HEK293 (cell line): Measurements from ENCODE around the gene PRR35.

ENCODE experiments used
- CTCF ChIA-PET: fragments of 350-600 bp; formaldehyde crosslinking; extraction: SDS; loops from one replicate; lab custom pipeline; 2021; ENCODE audit warnings: antibody characterized with exemption; lab: Yijun Ruan, JAX
- POLR2A ChIA-PET: fragments of 300-600 bp; formaldehyde crosslinking; extraction: SDS; loops from one replicate; lab custom pipeline; 2020; ENCODE audit warnings: antibody characterized with exemption, inconsistent platforms; lab: Yijun Ruan, JAX
- H3K27ac ChIP-seq: fragments of 200-500 bp; sonication (Bioruptor generic); 2 replicates; pipeline ENCODE4 v1.5.1; 2014; ENCODE audit warnings: low read depth, low read length, control low read depth, inconsistent platforms; ENCODE audit errors: extremely low read depth
- H3K36me3 ChIP-seq, 2 experiments: fragments of 200-500 bp in 1 of 2; sonication (Bioruptor generic) in 1 of 2; 1 replicate in 1 of 2; 2 replicates in 1 of 2; pipeline ENCODE4 v1.5.1; 2014 to 2017; ENCODE audit warnings: inconsistent platforms in 2 of 2, low read length in 2 of 2; ENCODE audit not compliant: control insufficient read depth in 2 of 2, insufficient read depth in 1 of 2
- H3K4me1 ChIP-seq: fragments of 200-500 bp; sonication (Bioruptor generic); 2 replicates; pipeline ENCODE4 v1.5.1; 2014; ENCODE audit warnings: mild to moderate bottlenecking, low read length, inconsistent platforms; ENCODE audit not compliant: control insufficient read depth, insufficient read depth
- H3K4me3 ChIP-seq: 2 replicates; pipeline ENCODE4 v1.5.1; 2011; ENCODE audit warnings: low read depth, mild to moderate bottlenecking, control low read depth, low read length, moderate library complexity
- H3K9me3 ChIP-seq: fragments of 200-500 bp; sonication (Bioruptor generic); 2 replicates; pipeline ENCODE4 v1.5.1; 2014; ENCODE audit warnings: low read depth, low read length, inconsistent platforms; ENCODE audit not compliant: control insufficient read depth, insufficient read depth
- BCL11B ChIP-seq: fragments of 450-650 bp; formaldehyde crosslinking; IDR thresholded peaks from 2 replicates; pipeline ENCODE4 v1.5.1; 2016; ENCODE audit warnings: low read depth, missing biosample characterization, missing genetic modification characterization
- ELK4 ChIP-seq: IDR thresholded peaks from 2 replicates; pipeline ENCODE4 v1.6.1; 2011; ENCODE audit warnings: mild to moderate bottlenecking, low read depth, low read length, borderline replicate concordance
- INSM2 ChIP-seq: fragments of 450-650 bp; formaldehyde crosslinking; IDR thresholded peaks from 2 replicates; pipeline ENCODE4 v1.5.1; 2016; ENCODE audit warnings: missing biosample characterization, missing genetic modification characterization
- KLF1 ChIP-seq: fragments of 450-650 bp; formaldehyde crosslinking; IDR thresholded peaks from 2 replicates; pipeline ENCODE4 v1.5.1; 2016; ENCODE audit warnings: missing biosample characterization, missing genetic modification characterization
- MEIS1 ChIP-seq: sonication (generic); formaldehyde crosslinking; IDR thresholded peaks from 2 replicates; pipeline ENCODE4 v1.8.1; 2022; ENCODE audit warnings: missing genetic modification reagents, mild to moderate bottlenecking, borderline replicate concordance
- OVOL3 ChIP-seq: fragments of 450-650 bp; formaldehyde crosslinking; IDR thresholded peaks from 2 replicates; pipeline ENCODE4 v1.5.1; 2016; ENCODE audit warnings: missing biosample characterization, missing genetic modification characterization
- REPIN1 ChIP-seq: fragments of 450-650 bp; formaldehyde crosslinking; IDR thresholded peaks from 2 replicates; pipeline ENCODE4 v1.5.1; 2017; ENCODE audit warnings: missing biosample characterization, missing genetic modification characterization, low read depth
- ZBTB44 ChIP-seq: fragments of 450-650 bp; IDR thresholded peaks from 2 replicates; pipeline ENCODE4 v1.5.1; 2018; ENCODE audit warnings: missing biosample characterization, mild to moderate bottlenecking, missing genetic modification characterization
- ZBTB6 ChIP-seq: fragments of 450-650 bp; formaldehyde crosslinking; IDR thresholded peaks from 2 replicates; pipeline ENCODE4 v1.5.1; 2017; ENCODE audit warnings: missing biosample characterization, missing genetic modification characterization
- ZNF112 ChIP-seq: fragments of 450-650 bp; formaldehyde crosslinking; IDR thresholded peaks from 2 replicates; pipeline ENCODE4 v1.5.0; 2017; ENCODE audit warnings: missing biosample characterization, missing genetic modification characterization
- ZNF114 ChIP-seq: fragments of 450-650 bp; formaldehyde crosslinking; IDR thresholded peaks from 2 replicates; pipeline ENCODE4 v1.5.0; 2017; ENCODE audit warnings: missing biosample characterization, missing genetic modification characterization
- ZNF138 ChIP-seq: fragments of 450-650 bp; formaldehyde crosslinking; IDR thresholded peaks from 2 replicates; pipeline ENCODE4 v1.5.1; 2016; ENCODE audit warnings: missing biosample characterization, missing genetic modification characterization, borderline replicate concordance
- ZNF155 ChIP-seq: fragments of 450-650 bp; formaldehyde crosslinking; IDR thresholded peaks from 2 replicates; pipeline ENCODE4 v1.5.1; 2016; ENCODE audit warnings: missing biosample characterization, missing genetic modification characterization
- ZNF223 ChIP-seq: fragments of 450-650 bp; formaldehyde crosslinking; IDR thresholded peaks from 2 replicates; pipeline ENCODE4 v1.5.1; 2016; ENCODE audit warnings: missing biosample characterization, missing genetic modification characterization
- ZNF239 ChIP-seq: fragments of 450-650 bp; formaldehyde crosslinking; IDR thresholded peaks from 2 replicates; pipeline ENCODE4 v1.5.1; 2016; ENCODE audit warnings: missing biosample characterization, missing genetic modification characterization
- ZNF416 ChIP-seq: fragments of 450-650 bp; formaldehyde crosslinking; IDR thresholded peaks from 2 replicates; pipeline ENCODE4 v1.5.1; 2016; ENCODE audit warnings: missing biosample characterization, missing genetic modification characterization
- ZNF48 ChIP-seq: fragments of 450-650 bp; formaldehyde crosslinking; IDR thresholded peaks from 2 replicates; pipeline ENCODE4 v1.5.1; 2016; ENCODE audit warnings: missing biosample characterization, missing genetic modification characterization
- ZNF510 ChIP-seq: fragments of 450-650 bp; formaldehyde crosslinking; IDR thresholded peaks from 2 replicates; pipeline ENCODE4 v1.5.1; 2018; ENCODE audit warnings: mild to moderate bottlenecking, missing genetic modification characterization, missing biosample characterization; ENCODE audit not compliant: insufficient replicate concordance
- ZNF768 ChIP-seq: fragments of 450-650 bp; formaldehyde crosslinking; IDR thresholded peaks from 2 replicates; pipeline ENCODE4 v1.5.1; 2018; ENCODE audit warnings: missing biosample characterization, mild to moderate bottlenecking, missing genetic modification characterization
- ZNF792 ChIP-seq: fragments of 450-650 bp; formaldehyde crosslinking; IDR thresholded peaks from 2 replicates; pipeline ENCODE4 v1.5.1; 2016; ENCODE audit warnings: missing biosample characterization, missing genetic modification characterization
- TF ChIP-seq, protein P1 (sequence below): fragments of 450-650 bp; formaldehyde crosslinking; IDR thresholded peaks from 2 replicates; pipeline ENCODE4 v1.5.1; 2016; ENCODE audit warnings: missing biosample characterization, missing genetic modification characterization
- TF ChIP-seq, protein P2 (sequence below): fragments of 450-650 bp; formaldehyde crosslinking; IDR thresholded peaks from 2 replicates; pipeline ENCODE4 v1.5.1; 2016; ENCODE audit warnings: missing biosample characterization, missing genetic modification characterization

PRR35 gene

DNA sequence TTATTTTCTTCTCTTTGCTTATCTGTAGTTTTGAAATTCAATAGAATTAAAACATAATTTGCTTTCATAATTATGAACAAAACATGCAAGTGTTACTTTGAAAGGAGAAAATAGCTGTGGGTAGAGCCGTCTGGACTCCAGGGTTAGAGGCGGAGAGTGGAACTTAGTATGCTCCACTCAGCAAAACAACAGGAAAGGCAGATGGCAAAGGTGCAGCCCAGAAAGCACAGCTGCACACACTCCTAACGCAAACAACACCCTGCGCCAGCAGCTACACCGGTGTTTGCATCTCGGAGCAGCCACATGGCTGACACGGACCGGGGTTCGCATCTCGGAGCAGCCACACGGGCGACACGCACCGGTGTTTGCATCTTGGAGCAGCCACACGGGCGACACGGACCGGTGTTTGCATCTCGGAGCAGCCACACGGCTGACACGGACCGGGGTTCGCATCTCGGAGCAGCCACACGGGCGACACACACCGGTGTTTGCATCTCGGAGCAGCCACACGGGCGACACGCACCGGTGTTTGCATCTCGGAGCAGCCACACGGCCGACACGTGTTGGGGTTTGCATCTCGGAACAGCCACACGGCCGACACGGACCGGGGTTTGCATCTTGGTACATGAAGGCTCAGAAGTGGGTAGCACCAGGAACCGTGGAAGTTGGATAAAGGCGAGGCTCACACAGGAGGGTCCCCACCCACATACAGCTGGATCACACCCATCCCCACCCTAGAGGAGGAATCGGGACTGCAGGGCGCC lies 44.8 kb upstream of the PRR35 start:
- Histone ChIP-seq H3K4me3 (no peak overlapping the region), H3K27ac (no peak overlapping the region)
- POLR2A ChIA-PET = no interaction called here
- peak; percentile 94 for TF ChIP-seq KLF1
- TF ChIP-seq BCL11B (tag by site-specific recombination) = no peak
- TF ChIP-seq ZNF510 (tag by site-specific recombination) = no peak
- TF ChIP-seq, all 188 proteins: peak for 1
- H3K36me3 ChIP-seq = peaks cover 0 to 53% of the 10 kb centered on the region in 2 experiments; a peak in 2 of 3 replicates
- H3K9me3 ChIP-seq = no peaks in the 10 kb centered on the region
- H3K4me1 ChIP-seq = no peaks in the 10 kb centered on the region
- CTCF ChIA-PET = no interaction called here

- Histone ChIP-seq H3K4me3 (no peak overlapping the region), H3K36me3 (peaks cover 0 to 55% of the 10 kb centered on the region in 2 experiments; a peak in 2 of 3 replicates), H3K27ac (no peak overlapping the region), H3K4me1 (no peaks in the 10 kb centered on the region), H3K9me3 (no peaks in the 10 kb centered on the region)
- ChIA-PET CTCF (no interaction called here), POLR2A (no interaction called here)
- no peak; the same call in 1 of the 2 replicates for TF ChIP-seq KLF1
- TF ChIP-seq OVOL3 (tag by site-specific recombination) = no peak
- no peak for TF ChIP-seq ZNF138 (tag by site-specific recombination)
- no peak for TF ChIP-seq ZBTB44 (tag by site-specific recombination)
- TF ChIP-seq INSM2 (tag by site-specific recombination) = no peak
- no peak for TF ChIP-seq BCL11B (tag by site-specific recombination)
- no peak for TF ChIP-seq ZNF114
- no peak for TF ChIP-seq ZNF768 (tag by site-specific recombination)
- no peak for TF ChIP-seq MEIS1 (CRISPR knock-in tag)
- TF ChIP-seq, protein P1, sequence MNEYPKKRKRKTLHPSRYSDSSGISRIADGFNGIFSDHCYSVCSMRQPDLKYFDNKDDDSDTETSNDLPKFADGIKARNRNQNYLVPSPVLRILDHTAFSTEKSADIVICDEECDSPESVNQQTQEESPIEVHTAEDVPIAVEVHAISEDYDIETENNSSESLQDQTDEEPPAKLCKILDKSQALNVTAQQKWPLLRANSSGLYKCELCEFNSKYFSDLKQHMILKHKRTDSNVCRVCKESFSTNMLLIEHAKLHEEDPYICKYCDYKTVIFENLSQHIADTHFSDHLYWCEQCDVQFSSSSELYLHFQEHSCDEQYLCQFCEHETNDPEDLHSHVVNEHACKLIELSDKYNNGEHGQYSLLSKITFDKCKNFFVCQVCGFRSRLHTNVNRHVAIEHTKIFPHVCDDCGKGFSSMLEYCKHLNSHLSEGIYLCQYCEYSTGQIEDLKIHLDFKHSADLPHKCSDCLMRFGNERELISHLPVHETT = no peak
- no peak for TF ChIP-seq REPIN1 (tag by site-specific recombination)
- no peak for TF ChIP-seq ZNF792 (tag by site-specific recombination)
- no peak for TF ChIP-seq ZNF48 (tag by site-specific recombination)
- TF ChIP-seq ELK4 = no peak
Observed at GRCh38 chr16:515939-516226, 44.3 kb upstream of the PRR35 start.

GRCh38 chr16:516301-516700 lies 43.9 kb upstream of the PRR35 start:
- Histone ChIP-seq H3K27ac (no peak overlapping the region), H3K9me3 (no peaks in the 10 kb centered on the region), H3K4me1 (no peaks in the 10 kb centered on the region), H3K36me3 (peaks cover 0 to 59% of the 10 kb centered on the region in 2 experiments; a peak in 2 of 3 replicates), H3K4me3 (no peak overlapping the region)
- POLR2A ChIA-PET = no interaction called here
- CTCF ChIA-PET = no interaction called here
- no peak for TF ChIP-seq ZNF112 (tag by site-specific recombination)
- TF ChIP-seq ZBTB6 (tag by site-specific recombination) = no peak
- TF ChIP-seq ZNF239 (tag by site-specific recombination) = no peak
- TF ChIP-seq, protein P2, sequence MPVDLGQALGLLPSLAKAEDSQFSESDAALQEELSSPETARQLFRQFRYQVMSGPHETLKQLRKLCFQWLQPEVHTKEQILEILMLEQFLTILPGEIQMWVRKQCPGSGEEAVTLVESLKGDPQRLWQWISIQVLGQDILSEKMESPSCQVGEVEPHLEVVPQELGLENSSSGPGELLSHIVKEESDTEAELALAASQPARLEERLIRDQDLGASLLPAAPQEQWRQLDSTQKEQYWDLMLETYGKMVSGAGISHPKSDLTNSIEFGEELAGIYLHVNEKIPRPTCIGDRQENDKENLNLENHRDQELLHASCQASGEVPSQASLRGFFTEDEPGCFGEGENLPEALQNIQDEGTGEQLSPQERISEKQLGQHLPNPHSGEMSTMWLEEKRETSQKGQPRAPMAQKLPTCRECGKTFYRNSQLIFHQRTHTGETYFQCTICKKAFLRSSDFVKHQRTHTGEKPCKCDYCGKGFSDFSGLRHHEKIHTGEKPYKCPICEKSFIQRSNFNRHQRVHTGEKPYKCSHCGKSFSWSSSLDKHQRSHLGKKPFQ (tag by site-specific recombination) = no peak
- TF ChIP-seq ZNF155 (tag by site-specific recombination) = no peak
- no peak for TF ChIP-seq ZNF223 (tag by site-specific recombination)
- TF ChIP-seq ZNF416 = no peak
